ENCODE measurements around the gene EEPD1. TPM values are rescaled to one million over a fixed set of nuclear protein-coding genes. Genes with fewer than 3 reads are reported as not detected.

Gene EEPD1
- total and polyA plus RNA-seq, 8 donors: 7.1 to 60.5 (median 10.0) TPM

DNA sequence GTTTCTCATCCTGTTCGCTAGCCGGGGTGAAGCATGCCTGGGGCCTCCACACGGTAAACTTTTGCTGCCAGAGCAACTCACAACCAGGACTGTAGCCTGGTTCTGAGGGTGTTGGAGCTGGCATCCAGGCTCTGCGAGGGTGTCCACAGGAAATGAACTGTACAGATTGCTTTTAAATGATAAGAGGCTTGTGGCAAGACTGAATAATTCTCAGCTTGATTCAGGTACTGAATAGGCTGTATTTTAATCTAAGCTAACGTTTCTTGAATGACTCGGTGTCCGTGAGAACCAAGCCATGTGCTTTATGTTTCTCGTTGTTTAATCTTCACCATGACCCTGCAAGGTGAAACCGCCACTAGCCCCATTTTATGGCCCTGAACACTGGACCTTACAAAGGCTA, 49.3 kb downstream of the EEPD1 start:
- no peak overlapping the region for H3K27ac ChIP-seq
- H3K9me3 ChIP-seq: no peaks in the 10 kb centered on the region
- H3K36me3 ChIP-seq: no peaks in the 10 kb centered on the region
- intact Hi-C loops (cut with DNase I): no loop called here
- 41 to 42% methylated on average over 9 of the region's 9 CpGs for WGBS, 2 donors
- H3K27me3 ChIP-seq: no peaks in the 10 kb centered on the region
- no peak overlapping the region for H3K4me3 ChIP-seq
- peaks cover 0 to 14% (median 7%) of the 10 kb centered on the region in 3 donors for H3K4me1 ChIP-seq
- ATAC-seq: peak; percentile 22 to 58 (median 42)
- no peak for DNase-seq
- TF ChIP-seq, protein P1, sequence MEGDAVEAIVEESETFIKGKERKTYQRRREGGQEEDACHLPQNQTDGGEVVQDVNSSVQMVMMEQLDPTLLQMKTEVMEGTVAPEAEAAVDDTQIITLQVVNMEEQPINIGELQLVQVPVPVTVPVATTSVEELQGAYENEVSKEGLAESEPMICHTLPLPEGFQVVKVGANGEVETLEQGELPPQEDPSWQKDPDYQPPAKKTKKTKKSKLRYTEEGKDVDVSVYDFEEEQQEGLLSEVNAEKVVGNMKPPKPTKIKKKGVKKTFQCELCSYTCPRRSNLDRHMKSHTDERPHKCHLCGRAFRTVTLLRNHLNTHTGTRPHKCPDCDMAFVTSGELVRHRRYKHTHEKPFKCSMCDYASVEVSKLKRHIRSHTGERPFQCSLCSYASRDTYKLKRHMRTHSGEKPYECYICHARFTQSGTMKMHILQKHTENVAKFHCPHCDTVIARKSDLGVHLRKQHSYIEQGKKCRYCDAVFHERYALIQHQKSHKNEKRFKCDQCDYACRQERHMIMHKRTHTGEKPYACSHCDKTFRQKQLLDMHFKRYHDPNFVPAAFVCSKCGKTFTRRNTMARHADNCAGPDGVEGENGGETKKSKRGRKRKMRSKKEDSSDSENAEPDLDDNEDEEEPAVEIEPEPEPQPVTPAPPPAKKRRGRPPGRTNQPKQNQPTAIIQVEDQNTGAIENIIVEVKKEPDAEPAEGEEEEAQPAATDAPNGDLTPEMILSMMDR (IDR thresholded peaks at IDR 0.05): no peak
- no peak for FAIRE-seq

DNA sequence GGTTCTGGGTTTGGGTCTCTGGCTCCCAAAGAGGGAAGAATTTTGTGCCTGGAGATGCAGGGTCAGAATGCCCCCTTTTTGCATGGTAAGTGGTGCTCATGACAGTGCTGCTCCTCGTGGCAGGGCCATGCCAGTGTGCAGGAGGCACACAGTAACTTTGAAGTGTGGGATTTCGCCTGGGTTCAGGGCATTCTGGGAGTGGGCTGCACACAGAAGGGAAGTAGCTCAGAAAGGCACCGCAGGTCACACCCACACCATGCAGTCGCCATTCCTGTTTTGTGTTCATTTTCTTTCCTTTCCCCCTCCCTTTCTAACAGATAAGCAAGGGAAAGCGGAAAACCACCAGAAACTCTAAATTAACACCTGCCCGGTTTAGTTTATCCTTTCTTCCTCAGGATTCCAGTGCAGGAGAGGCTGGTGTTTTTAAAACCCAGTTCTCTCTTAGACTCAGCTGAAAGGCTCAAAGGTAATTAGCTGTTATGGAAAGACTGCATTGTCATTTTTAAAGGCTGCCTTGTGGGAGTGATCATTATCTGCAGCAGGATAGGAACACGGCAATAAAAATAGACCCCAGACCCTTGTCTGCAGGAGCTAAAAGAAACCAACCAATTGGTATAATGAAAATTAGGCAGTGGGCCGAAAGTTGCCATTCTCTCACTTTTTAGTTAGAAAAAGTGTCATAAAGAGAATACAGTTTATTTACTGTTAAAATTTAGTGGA, 50.2 kb downstream of the EEPD1 start:
- TF ChIP-seq, protein P1 (IDR thresholded peaks at IDR 0.05): no peak
- H3K36me3 ChIP-seq: no peaks in the 10 kb centered on the region
- H3K27me3 ChIP-seq: no peaks in the 10 kb centered on the region
- WGBS, 2 donors: 66 to 70% methylated on average over 8 of the region's 8 CpGs
- no peak overlapping the region for H3K4me3 ChIP-seq
- H3K4me1 ChIP-seq: peaks cover 0 to 21% (median 11%) of the 10 kb centered on the region in 3 donors
- DNase-seq (no peak), FAIRE-seq (no peak), ATAC-seq (no peak)
- H3K27ac ChIP-seq: no peak overlapping the region
- intact Hi-C loops (cut with DNase I): no loop called here
- no peaks in the 10 kb centered on the region for H3K9me3 ChIP-seq

- 96 to 100% methylated on average over 5 of the region's 5 CpGs for WGBS, 2 donors
- TF ChIP-seq, protein P1 (IDR thresholded peaks at IDR 0.05): no peak
- Histone ChIP-seq H3K4me3 (no peak overlapping the region), H3K9me3 (no peaks in the 10 kb centered on the region), H3K36me3 (no peaks in the 10 kb centered on the region), H3K4me1 (peaks cover 0 to 23% (median 12%) of the 10 kb centered on the region in 3 donors), H3K27me3 (no peaks in the 10 kb centered on the region), H3K27ac (no peak overlapping the region)
- no peak for ATAC-seq
- DNase-seq: no peak
- FAIRE-seq: no peak
- intact Hi-C loops (cut with DNase I): no loop called here
These were observed 51.1 kb downstream of the EEPD1 start for GRCh38 chr7:36204044-36204663.

DNA sequence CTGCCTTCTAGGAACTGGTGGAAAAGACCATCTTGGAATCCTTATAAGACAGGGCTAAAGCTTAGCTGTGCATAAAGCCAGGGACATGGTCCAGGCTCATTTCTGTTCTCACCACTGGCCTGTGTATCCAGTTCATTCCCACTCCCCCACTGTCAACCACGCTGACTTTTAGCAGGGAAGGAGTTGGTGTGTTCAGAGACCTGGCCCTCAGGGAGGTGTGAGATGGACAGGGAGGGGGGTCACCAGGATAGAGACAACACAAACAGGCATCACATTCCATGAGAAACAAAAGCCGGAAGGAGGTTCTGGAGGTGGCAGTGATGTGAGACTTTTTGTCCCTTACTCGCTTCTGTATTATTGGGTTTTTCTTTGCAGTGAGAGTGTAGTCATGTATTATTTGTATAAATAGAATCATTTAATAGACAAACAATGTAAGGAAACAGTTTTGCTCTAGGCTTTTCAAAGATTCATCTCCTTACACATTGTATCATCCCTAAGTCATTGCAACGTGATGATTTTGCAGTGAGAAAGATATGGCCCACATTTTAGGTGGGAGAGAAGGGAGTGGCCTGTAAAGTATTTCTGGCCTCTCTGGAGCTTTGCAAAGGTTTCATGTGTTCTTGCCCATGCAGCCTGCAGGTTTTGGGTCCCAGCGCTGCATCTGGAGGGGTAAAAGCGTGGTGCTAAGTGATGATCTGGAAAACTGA, 52.0 kb downstream of the EEPD1 start:
- no peak for DNase-seq
- WGBS, 2 donors: 88 to 94% methylated on average over 6 of the region's 6 CpGs
- no peak for FAIRE-seq
- Histone ChIP-seq H3K27ac (no peak overlapping the region), H3K9me3 (no peaks in the 10 kb centered on the region), H3K4me3 (no peak overlapping the region), H3K4me1 (peaks cover 0 to 26% (median 12%) of the 10 kb centered on the region in 3 donors), H3K27me3 (no peaks in the 10 kb centered on the region), H3K36me3 (no peaks in the 10 kb centered on the region)
- TF ChIP-seq, protein P1 (IDR thresholded peaks at IDR 0.05): no peak
- intact Hi-C loops (cut with DNase I): no loop called here
- ATAC-seq: no peak
